HG02798 (cell line): ENCODE results near the gene LYPD6.
"Not testable (repeated sequence)": the region's sequence is repeated elsewhere in the genome, so short reads cannot be mapped to it uniquely, and the experiment has no call there.

Experiments
- ATAC-seq: cut with Tn5 transposase; IDR thresholded peaks from one replicate; pipeline ENCODE4 v1.9.1; 2021; ENCODE audit warnings: mild to moderate bottlenecking; ENCODE audit not compliant: unreplicated experiment, poor library complexity

LYPD6 gene

DNA sequence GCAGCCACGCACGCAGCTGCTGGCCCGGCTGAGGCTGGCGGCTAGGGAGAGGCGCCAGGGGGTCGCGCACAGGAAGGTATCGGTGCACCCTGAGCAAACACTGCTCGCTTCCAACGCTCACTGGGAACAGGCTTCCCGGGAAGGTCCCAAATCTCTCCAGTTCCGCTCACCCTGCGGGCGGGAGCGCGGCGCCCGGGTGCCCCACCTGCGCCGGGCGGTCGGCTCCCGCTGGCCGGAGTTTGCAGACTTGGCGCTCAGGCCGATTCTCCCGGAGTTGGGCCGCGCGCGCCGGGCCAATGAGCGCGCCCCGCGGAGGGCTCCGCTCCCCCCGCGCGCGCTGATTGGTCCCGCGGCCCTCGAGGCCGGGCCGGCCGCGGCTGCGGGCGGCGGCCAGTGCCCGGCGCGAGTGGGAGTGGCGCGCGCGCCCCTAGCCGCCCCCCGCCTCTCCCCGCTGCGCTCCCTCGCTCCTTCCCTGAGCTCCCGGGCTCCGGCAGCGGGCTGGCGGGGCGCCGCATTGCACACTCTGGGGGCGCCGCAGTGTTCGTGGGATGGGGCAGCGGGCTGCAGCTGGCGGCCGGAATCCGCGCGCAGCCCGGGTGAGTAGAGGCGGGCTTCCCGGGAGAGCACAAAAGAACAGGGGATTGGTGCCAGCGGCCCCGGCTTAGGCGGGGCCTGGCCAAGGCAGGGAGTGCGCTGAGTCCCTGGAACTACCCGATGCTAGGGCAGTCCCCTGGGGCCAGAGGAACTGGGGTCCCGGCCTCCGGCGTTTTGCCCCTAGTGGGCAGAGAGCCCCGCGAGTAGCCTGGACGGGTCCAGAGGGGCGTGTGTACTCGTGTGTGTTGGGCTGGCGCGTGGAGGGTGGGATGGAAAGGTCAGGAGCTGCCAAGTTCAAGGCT is at the start of gene LYPD6:
Gene LYPD6, plus strand, starts transcription at position 461 of the 896 bp plus-strand sequence. CDS start 107,122 bp downstream, outside the sequence.
- peak; percentile 93 for ATAC-seq

GRCh38 chr2:149281441-149281840 is 48.9 kb upstream of the LYPD6 start:
- no peak for ATAC-seq

- ATAC-seq: no peak
These were observed 39.7 kb upstream of the LYPD6 start for GRCh38 chr2:149290662-149291061.

- ATAC-seq: no peak
These were observed 38.5 kb upstream of the LYPD6 start for GRCh38 chr2:149291881-149292280.

- ATAC-seq: no peak
These were observed 34.4 kb upstream of the LYPD6 start for GRCh38 chr2:149296031-149296430.

- no peak for ATAC-seq
These were observed 23.4 kb upstream of the LYPD6 start for GRCh38 chr2:149307014-149307413.

GRCh38 chr2:149310349-149310748 is 20.0 kb upstream of the LYPD6 start:
- ATAC-seq: no peak

GRCh38 chr2:149312039-149312438 is 18.3 kb upstream of the LYPD6 start:
- ATAC-seq: no peak

- ATAC-seq: peak; percentile 96
These were observed 16.8 kb upstream of the LYPD6 start for GRCh38 chr2:149313512-149313972.

GRCh38 chr2:149314687-149315086 is 15.7 kb upstream of the LYPD6 start:
- ATAC-seq: no peak

- no peak for ATAC-seq
These were observed 14.9 kb upstream of the LYPD6 start for GRCh38 chr2:149315461-149315860.

GRCh38 chr2:149318566-149318965 is 11.8 kb upstream of the LYPD6 start:
- ATAC-seq: not testable (repeated sequence)

DNA sequence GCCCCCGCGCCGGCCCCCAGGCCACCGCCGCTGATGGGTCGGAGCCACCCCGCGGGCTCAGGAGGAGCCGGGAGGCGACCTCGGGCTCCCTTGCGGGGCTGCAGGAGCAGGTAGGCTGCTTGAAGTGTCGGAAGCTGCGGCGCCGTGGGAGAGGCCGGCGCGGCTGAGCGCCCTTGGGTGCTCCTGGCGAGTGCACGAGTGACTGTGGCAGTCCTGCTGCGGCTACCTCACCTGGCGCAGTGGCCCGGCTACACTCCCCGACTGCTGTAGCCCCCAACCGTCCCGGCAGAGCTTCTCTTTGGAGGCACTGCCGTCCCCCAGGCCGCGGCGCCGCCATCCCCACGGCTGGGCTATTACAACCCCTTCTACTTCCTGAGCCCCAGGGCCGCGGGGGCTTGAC is 10.0 kb upstream of the LYPD6 start:
- no peak for ATAC-seq

- no peak for ATAC-seq
These were observed 1.3 kb upstream of the LYPD6 start for GRCh38 chr2:149329068-149329467.

GRCh38 chr2:149329489-149330126 is 779 bp upstream of the LYPD6 start:
- ATAC-seq: no peak

- ATAC-seq: no peak
These were observed 625 bp downstream of the LYPD6 start for GRCh38 chr2:149331023-149331400.

GRCh38 chr2:149332364-149332763 is 2.0 kb downstream of the LYPD6 start:
- ATAC-seq: no peak

GRCh38 chr2:149333636-149334035 is 3.2 kb downstream of the LYPD6 start:
- no peak for ATAC-seq

- ATAC-seq: no peak
These were observed 3.8 kb downstream of the LYPD6 start for GRCh38 chr2:149334156-149334555.

DNA sequence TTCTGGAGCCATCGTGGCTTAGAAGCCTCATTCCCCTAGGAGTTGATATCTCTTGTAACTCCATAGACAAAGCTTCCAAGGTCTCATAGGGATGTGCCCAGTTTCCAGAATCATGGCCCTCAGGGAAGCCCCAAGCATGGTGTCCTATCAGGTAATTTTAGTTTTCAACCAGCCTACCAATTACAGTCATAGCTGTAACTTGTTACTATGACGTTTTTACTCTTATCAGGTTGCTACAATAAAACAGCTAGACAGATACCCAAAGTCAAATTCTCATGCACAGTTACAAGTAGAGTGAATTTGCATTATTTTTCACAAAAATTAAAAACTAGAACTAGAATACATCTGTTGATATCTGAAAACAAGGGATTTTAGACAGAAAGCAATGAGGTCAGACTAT is 8.9 kb downstream of the LYPD6 start:
- ATAC-seq: no peak

GRCh38 chr2:149342509-149342908 is 12.1 kb downstream of the LYPD6 start:
- ATAC-seq: no peak

DNA sequence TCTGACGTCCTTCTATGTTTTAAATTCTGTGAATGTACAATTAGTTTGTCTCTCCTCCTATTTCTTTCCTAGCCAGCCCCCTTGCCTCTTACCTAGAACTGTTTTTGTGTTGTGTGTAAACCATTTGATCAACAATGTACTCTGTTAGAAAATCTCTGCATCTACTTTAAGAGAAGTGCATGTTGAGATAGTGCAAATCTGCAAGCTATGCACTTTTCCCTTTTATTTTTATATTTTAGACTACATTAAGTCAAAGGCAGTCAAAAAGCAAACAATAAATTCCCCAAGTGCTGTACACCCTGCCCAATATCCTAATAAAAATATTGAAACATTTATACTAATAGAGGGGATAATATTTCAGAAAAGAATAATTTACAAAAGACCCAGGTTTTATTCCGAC is 13.7 kb downstream of the LYPD6 start:
- ATAC-seq: no peak
